Pons (tissue), 1 donor: ENCODE data around the gene SENP3.

Source experiments
- DNase-seq: peaks from one replicate; pipeline ENCODE4 v3.0.0-alpha.2; 2016; ENCODE audit warnings: low spot score

SENP3 gene

DNA sequence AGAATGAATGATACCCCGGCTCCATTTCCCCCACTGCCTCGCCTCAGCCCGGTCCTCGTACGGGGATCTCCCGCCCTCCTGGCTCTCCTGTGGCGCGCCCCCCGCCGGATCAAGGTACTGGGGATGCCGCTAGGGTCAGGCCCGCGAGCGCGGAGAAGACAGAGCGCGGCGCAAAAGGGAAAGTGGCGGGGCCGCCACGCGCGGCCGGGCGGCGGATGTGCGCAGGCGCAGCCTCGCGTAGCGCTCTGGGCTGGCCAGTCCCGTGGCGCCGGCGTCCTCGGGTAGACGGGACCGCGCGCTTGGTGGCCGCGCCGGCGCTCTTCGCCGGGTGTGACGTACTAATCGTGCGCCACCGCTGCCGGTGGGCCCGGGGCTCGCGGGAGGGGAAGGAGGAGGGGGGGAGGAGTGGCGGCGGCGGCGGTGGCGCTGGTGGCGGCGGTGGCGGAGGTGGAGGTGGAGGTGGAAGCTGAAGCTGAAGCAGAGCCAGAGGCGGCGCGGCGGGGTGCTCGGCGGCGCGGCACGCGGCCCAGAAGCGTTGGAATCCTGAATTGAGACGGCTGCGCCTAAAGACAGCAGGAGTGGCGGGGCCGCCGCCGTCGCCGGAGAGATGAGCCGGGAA lies at the start of gene SENP3:
Gene SENP3, plus strand, starts transcription at position 331 of the 619 bp plus-strand sequence. CDS start 1,158 bp downstream, outside the sequence.
- DNase-seq = peak; percentile 82

DNA sequence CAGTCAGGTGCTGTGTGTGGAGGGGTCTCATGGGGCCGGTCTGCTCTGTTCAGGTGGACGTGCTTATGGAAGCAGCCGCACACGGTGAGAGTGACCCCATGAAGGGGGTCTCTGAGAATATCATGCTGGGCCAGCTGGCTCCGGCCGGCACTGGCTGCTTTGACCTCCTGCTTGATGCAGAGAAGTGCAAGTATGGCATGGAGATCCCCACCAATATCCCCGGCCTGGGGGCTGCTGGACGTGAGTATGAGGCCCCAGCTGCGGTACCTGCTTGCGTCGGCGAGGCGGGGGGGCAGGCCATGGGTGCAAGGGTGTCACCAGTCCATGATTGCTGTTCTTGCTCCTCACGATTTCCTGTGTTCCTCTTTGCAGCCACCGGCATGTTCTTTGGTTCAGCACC lies 49.6 kb upstream of the SENP3 start:
- DNase-seq = no peak

DNA sequence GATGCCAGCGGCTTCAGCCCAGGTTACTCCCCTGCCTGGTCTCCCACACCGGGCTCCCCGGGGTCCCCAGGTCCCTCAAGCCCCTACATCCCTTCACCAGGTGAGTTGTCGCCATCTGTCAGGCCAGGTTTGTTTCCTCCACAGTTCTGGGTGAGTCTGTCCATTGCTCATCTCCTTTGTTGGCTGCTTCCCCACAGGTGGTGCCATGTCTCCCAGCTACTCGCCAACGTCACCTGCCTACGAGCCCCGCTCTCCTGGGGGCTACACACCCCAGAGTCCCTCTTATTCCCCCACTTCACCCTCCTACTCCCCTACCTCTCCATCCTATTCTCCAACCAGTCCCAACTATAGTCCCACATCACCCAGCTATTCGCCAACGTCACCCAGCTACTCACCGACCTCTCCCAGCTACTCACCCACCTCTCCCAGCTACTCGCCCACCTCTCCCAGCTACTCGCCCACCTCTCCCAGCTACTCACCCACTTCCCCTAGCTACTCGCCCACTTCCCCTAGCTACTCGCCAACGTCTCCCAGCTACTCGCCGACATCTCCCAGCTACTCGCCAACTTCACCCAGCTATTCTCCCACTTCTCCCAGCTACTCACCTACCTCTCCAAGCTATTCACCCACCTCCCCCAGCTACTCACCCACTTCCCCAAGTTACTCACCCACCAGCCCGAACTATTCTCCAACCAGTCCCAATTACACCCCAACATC lies 48.7 kb upstream of the SENP3 start:
- DNase-seq = no peak

DNA sequence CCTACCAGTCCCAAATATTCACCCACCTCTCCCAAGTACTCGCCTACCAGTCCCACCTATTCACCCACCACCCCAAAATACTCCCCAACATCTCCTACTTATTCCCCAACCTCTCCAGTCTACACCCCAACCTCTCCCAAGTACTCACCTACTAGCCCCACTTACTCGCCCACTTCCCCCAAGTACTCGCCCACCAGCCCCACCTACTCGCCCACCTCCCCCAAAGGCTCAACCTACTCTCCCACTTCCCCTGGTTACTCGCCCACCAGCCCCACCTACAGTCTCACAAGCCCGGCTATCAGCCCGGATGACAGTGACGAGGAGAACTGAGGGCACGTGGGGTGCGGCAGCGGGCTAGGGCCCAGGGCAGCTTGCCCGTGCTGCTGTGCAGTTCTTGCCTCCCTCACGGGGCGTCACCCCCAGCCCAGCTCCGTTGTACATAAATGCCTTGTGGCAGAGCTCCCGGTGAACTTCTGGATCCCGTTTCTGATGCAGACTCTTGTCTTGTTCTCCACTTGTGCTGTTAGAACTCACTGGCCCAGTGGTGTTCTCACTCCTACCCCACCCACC lies 47.8 kb upstream of the SENP3 start:
- DNase-seq = no peak

DNA sequence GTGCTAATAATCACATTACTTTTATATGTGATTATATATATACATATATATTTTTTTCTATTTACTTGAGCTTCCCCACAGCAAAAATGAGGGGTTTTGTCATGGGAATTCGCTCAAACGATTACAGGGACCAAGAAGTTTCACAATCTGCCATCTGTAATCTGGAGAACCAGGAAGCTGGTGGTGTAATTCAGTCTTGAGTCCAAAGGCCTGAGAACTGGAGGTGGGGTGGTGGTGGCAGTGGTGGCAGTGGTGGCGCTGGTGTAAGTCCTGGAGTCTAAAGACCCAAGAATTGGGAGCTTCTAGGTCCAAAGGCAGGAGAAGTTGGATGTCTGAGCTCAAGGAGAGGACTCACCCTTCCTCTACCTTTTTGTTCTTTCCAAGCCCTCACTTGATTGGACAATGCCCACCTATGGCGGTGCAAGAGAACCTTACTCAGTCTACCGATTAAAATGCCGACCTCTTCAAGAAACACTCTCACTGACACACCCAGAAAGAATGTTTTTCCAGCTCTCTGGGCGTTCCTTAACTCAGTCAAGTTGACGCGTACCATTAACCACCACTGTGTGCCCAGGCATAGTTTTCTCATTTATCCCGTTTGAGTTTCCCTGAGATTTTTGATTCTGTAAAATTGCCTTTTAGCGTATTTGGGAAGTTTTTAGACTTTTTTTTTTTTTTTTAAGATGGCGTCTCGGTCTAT lies 45.7 kb upstream of the SENP3 start:
- peak; percentile 5 for DNase-seq

DNA sequence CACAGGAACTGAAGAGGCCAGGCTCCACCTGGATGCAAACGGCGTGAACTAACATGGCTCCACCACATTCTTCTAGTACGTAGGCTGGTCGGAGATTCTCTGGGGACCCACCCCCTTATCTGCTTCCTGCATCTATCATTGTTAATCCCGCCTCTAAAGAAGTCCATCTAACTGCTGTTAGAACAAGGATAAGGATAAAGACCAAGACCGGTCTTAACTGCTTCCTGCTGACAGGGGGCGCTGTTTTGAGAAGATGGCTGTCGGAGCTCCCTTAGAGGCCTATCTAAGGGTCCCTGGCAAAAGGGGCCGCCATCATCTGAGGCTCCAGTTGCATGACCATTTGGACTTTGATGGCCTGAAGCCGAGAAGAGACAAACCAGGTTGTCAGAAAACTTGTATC lies 38.7 kb upstream of the SENP3 start:
- DNase-seq = no peak

DNA sequence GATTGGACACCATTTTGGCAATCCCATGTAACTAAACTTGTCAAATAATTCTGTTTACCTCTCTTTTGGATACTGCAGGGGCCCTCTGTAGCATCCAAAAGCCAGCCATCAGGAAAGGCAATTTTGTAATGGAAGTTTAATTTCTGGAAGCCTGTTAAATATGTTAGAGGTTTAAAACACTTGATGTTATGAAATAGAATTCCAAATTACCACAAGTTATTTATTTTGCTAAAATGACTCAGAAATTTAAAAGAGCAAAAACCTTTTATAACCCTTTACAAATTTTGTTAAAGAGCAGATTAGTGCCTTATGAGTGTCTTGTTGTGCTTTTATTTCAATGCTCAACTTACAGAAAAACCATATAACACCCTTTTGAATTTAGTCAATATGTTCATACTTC lies 32.9 kb upstream of the SENP3 start:
- DNase-seq = no peak

DNA sequence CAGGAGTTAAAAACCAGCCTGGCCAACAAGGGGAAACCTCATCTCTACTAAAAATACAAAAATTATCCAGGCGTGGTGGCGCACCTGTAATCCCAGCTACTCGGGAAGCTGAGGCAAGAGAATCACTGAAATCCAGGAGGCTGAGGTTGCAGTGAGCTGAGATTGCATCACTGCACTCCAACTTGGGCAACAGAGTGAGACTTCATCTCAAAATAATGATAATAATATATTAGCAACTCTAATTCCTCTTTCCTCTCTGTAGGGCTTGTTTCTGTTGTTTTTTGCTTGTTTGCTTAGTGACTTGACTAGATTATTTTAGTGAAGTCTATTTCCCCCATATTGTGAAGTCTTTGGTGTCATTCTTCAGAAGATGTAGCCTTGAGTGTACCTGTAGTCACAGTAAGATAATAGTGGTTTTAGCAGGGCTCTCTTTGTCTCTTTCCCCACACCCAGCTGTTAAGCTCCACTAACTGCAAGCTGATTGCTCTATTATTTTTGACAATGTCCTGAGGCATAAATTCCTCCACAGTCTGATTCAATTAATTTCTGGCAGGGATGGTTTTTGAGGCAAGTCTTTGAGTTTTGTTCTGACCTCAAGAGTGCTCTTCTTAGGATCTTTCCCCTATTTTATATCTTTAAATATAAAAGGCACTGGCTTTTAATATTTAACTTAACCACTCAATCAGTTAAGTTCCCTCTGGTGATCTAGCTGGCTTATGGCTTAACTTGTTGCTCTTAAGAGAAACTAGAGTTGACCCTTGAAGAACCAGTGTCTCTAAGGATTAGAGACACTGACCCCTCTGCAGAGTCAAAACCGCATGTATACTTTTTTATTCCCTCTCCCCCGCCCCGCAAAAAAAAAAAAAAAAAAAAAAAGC lies 31.5 kb upstream of the SENP3 start:
- no peak for DNase-seq

DNA sequence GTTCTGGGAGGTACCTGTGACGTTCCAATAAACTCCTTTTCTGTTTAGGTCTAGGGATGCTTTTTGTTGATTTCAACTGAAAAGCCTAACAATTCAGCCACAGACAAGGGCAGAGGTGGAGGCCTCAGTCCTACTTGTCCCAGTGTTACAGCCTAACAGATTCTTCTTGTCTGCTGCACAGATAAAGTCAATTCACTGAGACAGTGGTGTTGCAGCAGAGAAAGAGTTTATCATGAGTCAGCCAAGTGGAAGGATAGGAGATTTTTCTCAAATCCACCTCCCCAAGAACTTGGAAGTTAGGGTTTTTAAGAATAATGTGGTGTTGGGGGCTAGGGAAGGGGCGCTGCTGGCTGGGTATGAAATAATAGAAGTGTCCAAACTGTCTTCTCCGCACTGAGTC lies 23.7 kb upstream of the SENP3 start:
- DNase-seq = no peak

DNA sequence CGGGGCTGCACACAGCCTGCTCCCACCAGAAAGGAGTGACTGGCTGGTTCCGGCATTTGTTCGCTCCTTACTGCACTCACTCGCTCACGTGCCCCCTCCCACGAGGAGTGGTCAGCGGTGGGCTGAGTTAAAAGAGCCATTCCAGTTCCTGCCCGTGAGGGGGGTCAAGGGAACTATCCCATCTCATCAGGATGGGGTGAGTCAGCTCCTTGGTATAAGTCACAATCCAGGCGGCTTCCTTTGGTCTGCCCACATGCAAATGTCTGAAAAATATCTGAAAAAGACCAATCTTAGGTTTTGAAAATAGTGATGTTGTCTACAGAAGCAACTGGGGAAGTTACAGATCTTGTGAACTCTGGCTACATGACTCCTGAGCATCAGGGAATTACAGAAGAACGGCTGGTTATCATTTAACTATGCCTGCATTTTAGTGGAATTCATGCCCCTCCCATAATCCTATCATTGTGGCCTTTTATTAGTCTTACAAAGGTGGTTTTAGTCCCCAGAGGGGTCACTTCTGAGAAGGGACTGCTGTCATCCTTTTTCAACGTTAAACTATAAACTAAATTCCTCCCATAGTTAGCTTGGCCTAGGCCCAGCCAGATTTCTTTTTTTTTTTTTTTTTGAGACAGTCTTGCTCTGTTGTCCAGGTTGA lies 22.7 kb upstream of the SENP3 start:
- no peak for DNase-seq

DNA sequence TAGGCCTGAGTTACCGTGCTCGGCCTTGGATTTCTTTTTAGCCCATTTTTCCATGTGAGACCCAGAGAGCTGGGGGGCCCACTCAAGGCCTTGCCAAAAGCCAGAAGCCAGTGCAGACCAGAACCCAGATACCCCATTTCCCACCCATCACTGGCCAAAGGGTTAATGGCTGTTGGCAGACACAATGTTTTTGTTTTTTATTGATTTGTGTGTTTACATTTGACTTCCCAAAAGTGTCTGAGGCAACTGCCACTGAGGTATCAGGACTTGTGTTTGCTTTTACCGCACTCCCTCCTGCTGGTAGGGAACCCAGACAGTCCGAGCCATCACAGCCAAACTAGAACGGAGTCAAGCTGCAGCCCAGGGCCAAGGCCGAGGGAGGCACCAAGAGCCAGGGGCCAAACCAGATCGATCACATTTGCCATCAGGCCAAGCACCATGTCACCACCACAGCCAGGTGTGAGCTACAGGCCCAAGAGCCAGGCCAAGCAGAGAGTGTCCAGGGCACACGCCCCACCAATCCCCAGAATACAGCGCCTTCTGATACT lies 20.6 kb upstream of the SENP3 start:
- no peak for DNase-seq

DNA sequence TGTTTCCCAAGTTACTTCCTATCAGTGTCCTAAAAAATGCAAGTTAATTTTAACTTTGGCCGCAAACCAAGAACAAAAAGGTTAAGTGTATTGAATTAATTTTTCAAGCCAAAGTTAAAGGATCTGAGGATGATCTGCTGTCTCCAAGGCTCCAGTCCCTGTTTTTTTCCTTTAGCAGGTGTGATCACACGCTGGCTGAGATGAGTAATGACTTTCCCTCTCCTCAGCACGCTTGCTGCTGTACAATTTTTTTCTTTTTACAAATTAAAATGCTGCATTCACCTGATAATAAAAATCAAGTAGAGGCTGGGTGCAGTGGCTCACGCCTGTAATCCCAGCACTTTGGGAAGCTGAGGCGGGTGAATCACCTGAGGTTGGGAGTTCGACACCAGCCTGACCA lies 16.8 kb upstream of the SENP3 start:
- no peak for DNase-seq

DNA sequence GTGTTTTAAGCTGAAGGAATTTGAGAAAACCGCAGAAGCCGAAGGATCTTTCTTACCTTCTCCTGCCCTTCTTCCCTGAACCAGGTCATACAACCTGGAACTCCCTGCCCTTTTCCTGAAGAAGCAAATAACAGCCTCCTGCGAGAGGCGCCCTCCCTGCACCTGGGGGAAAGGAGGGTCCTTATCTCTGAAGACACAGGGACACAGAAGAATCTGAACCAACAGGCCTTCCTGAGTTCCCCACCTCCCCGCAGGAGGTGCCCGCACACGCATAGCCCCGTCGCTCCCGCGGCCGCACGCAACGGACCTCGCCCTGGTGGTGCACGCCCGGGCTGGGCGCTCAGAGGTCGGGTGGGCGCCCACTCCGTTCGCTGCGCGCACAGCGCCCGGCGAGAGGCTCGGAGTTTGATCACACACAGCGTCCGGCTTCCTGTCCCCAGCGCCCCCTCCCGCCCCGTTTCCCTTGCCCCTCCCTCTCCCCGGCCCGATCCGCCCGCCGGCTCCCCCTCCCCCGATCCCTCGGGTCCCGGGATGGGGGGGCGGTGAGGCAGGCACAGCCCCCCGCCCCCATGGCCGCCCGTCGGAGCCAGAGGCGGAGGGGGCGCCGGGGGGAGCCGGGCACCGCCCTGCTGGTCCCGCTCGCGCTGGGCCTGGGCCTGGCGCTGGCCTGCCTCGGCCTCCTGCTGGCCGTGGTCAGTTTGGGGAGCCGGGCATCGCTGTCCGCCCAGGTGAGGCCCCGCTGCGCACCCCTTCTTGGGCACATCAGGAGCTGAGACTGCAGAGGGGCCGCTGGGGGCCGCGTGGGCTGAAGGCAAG lies 12.9 kb upstream of the SENP3 start, which contains the start of gene TNFSF12:
Gene TNFSF12, plus strand, starts transcription at position 474 of the 816 bp plus-strand sequence. Its CDS starts 96 bp downstream, at position 570.
- DNase-seq = no peak

DNA sequence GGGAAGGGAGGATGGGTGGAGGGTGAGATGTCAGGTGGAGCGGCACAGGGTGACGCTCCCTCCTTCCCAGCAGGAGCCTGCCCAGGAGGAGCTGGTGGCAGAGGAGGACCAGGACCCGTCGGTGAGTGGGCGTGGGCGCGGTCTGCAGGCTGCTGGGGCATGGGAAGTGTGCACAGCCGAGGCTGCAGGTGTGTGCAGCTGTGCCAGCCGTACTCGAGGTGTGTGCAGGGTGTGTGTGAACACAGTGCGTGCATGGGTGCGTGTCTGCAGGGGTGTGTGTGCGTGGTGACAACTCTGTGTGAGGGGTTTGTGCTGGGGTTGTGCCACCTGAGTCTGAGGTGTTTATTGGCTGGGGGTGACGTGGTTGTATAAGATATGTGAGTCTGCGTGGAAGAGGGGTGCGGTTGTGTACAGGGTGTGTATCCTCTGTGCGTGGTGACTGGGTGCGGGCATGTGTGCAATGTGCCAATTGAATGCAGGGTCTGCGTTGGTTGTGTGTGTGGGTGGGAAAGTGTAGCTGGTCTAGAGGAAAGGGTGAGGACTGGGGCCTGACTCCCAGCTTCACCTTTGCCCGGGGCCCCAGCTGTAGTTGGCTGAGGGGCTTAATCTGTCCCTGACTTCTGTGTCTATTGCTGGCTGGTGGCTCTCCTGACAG lies 12.2 kb upstream of the SENP3 start:
- no peak for DNase-seq

DNA sequence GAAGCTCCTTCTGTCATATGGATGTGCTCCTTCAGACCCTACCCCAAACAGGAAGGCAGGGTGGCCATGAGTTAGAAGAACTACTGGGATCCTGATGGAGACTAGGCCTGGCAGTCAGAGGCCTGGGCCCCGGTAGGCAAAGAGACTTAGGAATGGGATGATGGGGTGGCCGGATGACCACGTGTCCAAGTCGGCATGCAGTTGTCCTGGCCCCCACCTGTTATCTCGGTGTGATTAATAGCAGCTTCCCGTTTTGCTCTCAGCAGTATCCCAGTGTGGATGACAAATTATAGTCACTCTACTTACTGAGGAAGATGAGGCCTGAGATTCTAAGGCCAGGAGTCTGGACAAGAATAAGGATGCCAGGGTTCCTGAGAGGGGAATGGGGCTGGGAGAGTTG lies 11.4 kb upstream of the SENP3 start:
- no peak for DNase-seq

DNA sequence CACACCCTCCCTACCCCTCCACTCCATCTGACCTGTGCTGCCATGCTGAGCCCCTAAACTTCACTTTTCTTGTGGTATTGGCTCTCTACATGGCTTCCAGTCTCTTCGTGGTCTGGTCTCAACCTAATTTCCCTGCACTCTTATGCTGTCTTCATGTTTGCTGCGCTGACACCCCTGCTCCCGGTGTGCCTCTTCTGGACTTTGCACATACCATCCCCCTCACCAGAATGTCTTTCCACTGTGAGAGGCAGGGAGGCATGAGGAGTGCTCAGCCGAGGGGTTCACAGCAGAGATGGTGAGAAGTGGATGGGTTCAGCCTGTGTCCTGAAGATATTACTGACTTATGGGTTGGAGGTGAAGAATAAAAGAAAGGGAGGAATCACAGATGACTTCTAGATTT lies 10.3 kb upstream of the SENP3 start:
- no peak for DNase-seq

DNA sequence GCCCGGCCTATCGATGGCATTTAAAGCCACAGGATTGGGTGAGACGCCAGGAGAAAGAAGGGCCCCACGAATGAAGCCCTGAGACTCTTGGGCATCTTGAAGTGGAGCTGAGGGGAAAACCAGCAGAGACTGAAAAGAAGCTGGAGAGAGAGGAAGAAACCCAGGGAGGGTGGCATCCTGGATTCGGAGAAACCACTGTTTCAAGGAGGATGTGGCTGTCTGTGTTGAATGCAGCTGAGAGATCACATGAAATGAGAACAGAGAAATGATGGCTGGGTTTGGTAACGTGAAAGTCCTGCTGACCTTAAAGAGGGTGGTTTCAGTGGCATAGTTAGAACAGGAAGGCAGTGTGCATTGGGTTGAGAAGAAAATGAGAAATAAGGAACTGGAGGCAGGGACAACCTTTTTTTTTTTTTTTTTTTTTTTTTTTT lies 9.1 kb upstream of the SENP3 start:
- DNase-seq = peak; percentile 80

DNA sequence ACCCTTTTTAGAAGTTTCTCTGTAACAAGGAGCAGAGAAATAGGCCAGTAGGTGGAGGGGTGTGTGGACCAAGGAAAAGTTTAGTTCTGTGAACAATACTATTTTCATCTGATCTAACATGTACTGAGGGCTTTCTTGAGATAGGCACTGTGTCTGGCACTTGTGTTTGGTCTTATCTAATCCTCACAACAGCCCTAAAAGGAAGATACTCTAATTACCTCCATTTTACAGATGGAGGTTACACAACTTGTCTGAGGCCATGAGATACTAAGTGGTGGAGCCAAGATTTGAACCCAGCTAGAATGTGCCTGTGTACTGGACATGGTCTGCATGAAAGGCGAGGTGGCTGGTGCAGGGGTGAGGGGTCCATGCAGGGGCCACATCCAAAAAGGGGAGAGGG lies 8.4 kb upstream of the SENP3 start:
- DNase-seq = no peak

DNA sequence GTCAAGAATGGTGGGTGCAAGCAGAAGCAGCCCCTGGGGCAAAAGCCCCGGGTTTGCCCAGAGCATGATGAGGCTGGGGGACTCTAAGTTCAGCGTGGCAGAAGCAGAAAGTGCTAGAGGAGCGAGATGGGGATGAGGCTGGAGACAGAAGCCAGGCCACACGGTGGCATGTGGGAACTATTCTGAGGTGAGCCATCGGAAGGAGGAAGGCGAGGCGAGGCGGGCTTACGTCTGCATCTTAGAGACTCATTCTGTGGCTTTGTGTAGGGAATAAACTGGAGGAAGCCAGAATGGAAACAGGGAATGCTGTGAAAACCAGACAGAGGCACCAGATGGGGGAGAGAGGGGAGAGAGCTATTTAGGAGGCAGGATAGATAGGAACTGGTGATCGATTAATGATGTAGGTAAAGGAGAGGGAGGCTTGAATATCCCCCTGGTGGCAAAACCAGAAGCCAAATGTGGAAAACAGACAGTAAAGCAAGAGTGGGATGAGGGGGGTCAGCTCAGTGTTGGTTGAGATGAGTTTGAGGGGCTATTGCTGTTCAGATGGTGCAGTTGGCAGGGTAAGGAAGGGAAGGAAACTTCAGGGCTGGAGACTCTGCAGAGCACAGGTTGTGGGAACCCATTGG lies 6.3 kb upstream of the SENP3 start:
- no peak for DNase-seq
